Fibroblast of gingiva (primary cell): ENCODE data around the gene WBP1L.
"Not testable (repeated sequence)": the region's sequence is repeated elsewhere in the genome, so short reads cannot be mapped to it uniquely, and the experiment has no call there.

Experiments
- DNase-seq: peaks from one replicate; pipeline ENCODE4 v3.0.0-alpha.2; 2011; ENCODE audit warnings: low read depth

WBP1L gene

GRCh38 chr10:102841827-102842345, 98.1 kb downstream of the WBP1L start:
- no peak for DNase-seq

- DNase-seq: not testable (repeated sequence)
These were observed 99.4 kb downstream of the WBP1L start for GRCh38 chr10:102843139-102843538.

DNA sequence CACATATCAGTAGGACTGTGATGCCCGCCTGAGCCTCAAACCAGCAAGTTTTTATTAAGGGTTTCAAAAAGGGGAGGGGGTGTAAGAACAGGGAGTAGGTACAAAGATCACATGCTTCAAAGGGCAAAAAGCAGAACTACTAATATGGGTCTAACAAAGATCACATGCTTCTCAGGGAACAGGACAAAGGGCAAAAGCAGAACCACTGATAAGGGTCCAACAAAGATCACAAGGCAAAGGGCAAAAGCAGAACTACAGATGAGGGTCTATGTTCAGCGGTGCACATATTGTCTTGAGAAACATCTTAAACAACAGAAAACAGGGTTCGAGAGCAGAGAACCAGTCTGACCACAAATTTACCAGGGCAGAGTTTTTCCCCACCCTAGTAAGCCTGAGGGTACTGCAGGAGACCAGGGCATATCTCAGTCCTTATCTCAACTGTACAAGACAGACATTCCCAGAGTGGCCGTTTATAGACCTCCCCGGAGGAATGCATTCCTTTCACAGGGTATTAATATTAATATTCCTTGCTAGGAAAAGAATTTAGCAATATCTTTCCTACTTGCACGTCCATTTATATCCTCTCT, 100.5 kb downstream of the WBP1L start:
- not testable (repeated sequence) for DNase-seq

- DNase-seq: no peak
These were observed 101.7 kb downstream of the WBP1L start for GRCh38 chr10:102845352-102845902.

- DNase-seq: no peak
These were observed 106.3 kb downstream of the WBP1L start for GRCh38 chr10:102850025-102850518.

DNA sequence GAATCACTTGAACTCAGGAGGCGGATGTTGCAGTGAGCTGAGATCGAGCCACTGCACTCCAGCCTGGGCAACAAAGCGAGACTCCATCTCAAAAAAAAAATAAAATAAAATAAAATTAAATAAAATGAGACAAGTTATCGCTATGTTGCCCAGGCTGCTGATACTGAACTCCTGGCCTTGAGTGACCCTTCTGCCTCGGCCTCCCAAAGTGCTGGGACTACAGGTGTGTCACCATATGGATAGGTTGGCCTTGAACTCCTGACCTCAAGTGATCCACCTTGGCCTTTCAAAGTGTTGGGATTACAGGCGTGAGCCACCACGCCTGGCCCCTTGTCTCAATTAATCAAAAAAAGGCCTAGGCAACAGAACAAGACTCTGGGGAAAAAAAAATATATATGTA, 109.5 kb downstream of the WBP1L start:
- DNase-seq: not testable (repeated sequence)

DNA sequence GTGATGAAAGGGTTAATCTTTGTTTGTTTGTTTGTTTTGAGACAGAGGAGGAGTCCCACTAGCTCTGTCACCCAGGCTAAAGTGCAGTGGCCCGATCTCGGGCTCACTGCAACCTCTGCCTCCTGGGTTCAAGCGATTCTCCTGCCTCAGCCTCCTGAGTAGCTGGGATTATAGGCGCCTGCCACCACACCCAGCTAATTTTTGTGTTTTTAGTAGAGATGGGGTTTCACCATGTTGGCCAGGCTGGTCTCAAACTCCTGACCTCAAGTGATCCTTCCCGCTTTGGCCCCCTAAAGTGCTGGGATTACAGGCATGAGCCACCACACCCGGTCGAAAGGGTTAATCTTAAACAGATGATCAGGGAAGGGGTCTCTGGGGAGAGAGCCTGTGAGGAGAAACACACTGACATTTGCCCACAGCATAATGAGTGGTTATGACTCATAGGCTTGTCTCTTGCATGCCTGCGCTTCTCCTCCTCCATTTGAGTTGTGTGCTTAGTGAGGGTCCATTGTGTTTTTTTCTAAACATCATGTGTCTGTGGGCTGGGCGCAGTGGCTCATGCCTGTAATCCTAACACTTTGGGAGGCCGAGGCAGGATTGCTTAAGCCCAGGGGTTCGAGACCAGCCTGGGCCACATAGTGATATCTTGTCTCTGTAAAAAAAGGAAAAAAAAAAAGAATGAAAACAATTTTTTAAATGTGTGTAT, 112.1 kb downstream of the WBP1L start:
- peak; percentile 98 for DNase-seq

DNA sequence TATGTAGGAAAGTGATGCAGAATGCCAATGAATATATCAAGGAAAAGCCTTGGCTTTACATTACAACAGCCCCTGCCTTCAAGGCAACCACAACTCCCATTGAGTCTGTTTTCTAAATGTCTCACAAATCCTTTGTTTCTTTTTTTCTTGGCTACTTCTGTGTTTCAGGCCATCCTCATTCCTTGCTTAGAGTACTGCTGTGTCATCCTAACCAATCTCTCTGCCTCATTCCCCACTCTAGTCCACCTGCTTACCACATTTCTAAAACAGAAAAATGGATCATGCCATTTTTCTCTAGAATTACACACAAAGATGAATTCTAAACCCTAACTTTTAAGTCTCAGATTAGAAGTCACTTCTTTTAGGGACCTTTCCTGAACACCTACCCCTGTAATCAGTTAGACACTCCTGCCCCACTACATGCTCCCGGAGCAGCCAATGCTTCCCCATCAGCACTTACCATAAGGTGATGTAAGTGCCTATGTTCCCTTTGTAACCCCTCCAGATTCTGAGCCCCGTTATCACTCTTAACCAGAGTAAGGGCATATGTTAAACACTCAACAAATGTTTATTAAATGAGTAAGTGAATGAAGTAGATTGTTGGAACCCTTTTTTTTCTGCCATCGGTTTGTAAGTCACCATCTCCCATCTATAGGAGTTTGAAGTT, 113.1 kb downstream of the WBP1L start:
- no peak for DNase-seq

DNA sequence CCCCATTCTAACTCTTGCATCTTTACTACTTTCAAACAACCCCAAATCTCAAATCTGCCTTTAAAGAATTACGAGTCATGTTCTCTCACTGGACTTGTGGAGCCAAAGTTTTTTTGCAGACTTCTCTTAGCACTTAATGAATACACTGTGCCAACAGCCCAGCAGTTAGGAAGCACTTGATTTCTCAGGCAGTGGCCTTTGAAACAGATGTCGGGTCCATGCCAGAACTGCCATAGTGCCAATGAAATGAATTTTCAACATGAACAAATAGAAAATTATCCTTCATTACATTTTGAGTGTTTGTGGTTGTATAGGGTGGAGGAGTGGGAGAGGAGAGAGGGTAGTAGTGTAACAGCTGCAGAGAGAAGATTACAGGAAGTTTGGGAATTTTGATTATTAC, 116.2 kb downstream of the WBP1L start:
- DNase-seq: no peak

- no peak for DNase-seq
These were observed 119.9 kb downstream of the WBP1L start for GRCh38 chr10:102863660-102864059.

DNA sequence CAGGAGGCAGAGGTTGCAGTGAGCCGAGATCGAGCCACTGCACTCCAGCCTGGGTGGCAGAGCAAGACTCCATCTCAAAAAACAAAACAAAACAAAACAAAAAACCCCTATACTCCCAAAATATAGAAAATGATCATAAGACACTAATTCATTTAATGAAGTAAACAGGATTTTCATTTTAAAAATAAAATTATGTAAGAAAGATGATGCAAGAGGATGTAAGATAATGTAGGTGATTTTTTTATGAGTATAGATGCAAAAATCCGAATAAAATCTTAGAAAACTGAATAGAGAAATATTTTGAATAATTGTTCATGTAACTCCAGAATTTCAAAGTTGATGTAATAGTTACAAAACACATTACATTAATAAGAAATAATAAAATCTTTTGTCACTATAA, 121.9 kb downstream of the WBP1L start:
- DNase-seq: no peak
